Endometrial microvascular endothelial cells (primary cell): ENCODE results near the gene EIF6. TPM values are rescaled to one million over a fixed set of nuclear protein-coding genes. Genes with fewer than 3 reads are reported as not detected.

Experiments used
- in situ Hi-C: cut with HindIII; loops from 2 replicates; pipeline ENCODE4 v1.10.0; 2017; ENCODE audit warnings: low sequenced_read_pairs, low pct_unique_long_range_greater_than_20kb; ENCODE audit errors: inconsistent ontology term
- total RNA-seq: library from RNA; depleted of rRNA; stranded (reverse); fragments of >200 nt; gene quantifications from one replicate; pipeline ENCODE4 v1.2.3, GENCODE V29; 2015; ENCODE audit errors: inconsistent ontology term

The EIF6 gene
- 220 TPM for total RNA-seq

- in situ Hi-C loops = no loop called here
Observed at GRCh38 chr20:35284267-35284991, at the start of gene EIF6. Gene EIF6, minus strand, starts transcription at chr20:35284772. Its CDS starts 285 bp downstream, at chr20:35284487.

DNA sequence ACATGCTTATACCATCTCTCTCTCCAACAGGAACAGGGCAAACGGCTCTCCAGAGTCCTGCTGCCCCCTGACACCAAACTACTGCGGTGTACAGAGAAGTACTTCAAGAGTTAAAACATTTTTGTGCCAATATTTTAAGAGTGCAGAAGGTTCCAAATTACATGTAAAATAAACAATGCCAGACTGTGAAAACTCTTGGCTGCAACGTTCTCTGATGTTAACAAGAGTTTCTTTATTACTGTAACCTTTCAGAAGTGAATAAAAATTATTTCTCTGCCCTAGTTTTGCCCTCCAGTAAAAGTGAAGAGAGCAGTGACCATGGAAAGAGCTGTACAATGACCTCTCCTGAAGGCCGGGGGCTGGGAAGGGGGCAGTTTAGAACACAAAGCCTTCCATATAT, 49.0 kb upstream of the EIF6 start:
- in situ Hi-C loops = no loop called here

DNA sequence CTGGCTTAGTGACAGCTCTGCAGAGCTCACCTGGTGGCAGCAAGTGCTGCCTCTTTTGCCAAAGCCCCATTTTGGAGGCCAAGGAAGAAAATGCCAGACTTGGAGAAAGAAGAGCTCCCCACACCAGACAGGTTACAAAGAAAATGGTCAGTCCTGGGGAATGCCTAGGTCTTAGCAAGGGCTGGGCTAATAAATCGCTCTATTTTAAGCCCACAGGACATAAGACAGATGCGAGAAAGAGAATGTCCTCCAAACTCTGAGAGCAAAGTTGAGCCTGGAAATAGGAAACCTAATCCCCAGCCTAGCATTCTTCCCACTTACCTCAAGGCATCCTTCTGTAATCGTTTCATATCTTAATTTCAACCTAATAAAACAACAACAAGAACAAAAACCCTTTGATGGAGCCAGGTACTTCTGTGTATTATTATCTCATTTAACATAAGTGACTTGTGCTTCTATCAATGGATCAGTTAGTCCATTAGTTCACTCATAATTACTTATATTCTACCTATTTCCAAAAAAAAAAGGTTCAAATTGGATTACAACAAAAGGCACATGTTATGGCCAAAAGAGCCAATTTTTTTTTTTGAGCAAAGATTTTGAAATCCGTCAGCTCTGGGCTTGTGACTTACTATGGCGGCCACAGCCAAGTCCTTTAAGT, 48.1 kb upstream of the EIF6 start:
- in situ Hi-C loops = no loop called here

DNA sequence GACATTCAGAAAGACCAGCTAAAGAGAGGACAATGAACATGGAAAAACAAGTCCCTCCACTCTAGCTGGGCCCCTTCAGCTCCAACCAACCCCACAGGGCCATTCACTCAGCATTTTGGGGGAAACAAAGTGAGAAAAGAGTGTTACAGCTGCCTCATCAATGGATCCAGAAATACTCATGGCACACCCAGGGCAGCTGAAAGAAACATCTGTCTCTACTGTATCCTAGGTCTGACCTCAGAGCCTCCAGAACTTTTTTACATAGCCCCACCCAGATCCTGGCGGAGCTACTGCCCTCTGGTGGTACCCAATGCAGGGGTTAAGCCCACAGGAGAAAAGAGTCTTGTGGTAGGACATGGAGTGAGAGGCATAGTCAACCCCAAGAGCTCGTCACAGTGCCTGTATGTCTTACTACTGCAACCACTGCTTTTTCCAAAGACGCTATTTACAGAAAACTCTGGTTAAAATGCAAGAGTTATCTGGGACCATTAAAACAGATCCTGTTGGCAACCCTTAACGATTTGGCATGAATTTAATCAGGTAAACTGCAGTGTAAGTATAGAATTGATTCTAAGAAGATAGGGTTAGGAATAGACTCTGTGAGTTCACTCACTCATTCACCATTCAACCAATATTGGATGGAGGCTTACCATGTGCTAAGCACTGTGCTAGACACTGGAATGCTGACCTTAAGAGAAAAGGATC, 45.0 kb upstream of the EIF6 start:
- in situ Hi-C loops = no loop called here

- in situ Hi-C loops = no loop called here
Observed at GRCh38 chr20:35328689-35329088, 44.1 kb upstream of the EIF6 start.

DNA sequence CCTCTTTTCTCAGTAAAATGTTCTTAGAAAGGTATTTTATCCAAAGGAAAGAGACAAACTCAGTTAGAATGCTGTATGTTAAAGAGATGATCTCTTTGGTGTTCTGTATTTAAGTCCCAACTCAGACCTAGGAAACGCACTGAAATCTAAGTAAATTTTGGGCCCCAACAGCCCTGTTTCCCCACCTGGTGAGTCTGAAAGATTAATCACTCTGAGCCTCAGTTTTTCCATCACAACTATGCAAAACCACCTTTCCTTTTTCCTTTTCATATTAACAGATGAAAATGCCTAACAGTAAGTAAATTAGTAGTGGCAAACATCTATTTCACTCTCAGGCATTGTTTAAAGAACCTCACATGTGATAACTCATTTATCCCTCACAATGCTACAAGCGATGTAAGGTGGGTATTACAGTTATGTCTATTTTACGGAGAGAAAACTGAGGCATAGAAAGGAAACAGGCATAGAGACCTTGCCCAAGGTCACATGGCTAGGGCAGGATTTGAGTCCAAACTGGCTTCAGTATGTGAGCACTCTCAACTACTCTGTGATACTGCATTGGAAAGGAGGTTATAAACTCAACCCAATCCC, 43.6 kb upstream of the EIF6 start:
- in situ Hi-C loops = no loop called here

DNA sequence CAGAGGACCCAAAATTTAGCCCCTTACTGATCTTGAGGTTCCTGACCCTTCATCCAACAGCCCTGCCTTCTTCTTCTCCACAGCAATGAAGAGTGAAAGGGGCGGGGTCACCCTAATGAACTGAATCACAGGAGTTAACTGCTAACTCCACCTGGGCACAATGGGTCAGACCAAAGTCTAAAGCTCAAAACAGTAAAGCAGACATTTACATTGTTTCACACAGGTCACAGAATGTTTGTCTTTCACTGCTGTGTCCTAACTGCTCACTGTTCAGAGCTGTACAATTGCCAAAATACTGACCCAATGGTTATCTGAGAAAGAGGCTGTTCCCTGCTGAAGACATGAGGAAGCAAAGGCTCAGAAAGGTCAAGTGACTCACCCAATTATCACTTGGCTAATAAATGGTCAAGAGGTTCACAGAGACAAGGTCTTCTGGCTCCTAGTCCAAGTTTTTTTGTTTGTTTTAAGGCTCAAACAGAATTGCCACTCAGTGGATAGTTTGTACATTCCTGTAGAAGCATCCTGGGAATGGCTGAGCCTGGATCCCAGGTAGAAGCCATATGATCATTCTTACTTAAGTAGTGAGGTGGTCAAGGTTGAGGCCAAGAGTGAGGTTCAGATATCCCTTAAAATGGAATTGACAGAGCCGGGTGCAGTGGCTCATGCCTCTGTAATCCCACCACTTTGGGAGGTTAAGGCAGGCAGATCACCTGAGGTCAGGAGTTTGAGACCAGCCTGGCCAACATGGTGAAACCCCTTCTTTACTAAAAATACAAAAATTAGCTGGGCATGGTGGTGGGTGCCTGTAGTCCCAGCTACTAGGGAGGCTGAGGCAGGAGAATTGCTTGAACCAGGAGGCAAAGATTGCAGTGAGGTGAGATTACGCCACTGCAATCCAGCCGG, 42.8 kb upstream of the EIF6 start:
- in situ Hi-C loops = no loop called here

GRCh38 chr20:35326740-35327073, 42.1 kb upstream of the EIF6 start:
- in situ Hi-C loops = no loop called here

DNA sequence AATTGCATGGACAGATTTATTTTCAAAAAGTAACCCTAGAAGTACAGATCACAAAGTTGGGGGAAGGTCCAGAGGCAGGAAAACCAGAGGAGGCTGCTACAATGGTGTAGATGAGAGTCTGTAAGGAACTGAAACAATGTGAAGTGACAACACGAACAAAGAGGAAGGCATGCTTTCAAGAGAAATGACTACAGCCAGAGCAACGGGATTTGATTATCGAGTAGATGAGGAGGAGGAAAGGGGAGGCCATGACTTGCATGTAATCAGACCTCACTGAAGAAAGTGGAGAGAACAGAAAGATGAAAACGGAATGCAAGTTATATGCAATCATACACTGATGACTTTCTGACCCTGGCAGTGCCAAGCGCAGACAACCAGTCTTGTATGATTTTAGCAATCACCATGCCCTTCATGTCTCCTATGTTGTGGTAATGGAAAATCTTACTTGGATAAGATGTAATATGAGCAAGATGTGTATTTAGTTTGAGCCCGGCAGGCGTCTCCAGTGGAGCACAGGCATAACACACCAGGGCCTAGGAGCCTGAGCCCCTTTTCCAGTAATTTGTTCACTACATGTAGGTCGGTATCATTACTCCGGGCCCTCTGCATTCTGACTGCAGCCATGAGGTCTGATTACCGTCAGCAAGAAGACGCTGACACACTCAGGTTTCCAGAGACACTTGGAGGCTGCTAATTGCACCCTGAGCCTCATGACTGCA, 41.6 kb upstream of the EIF6 start:
- in situ Hi-C loops = no loop called here

GRCh38 chr20:35325401-35325800, 40.8 kb upstream of the EIF6 start:
- in situ Hi-C loops = no loop called here

GRCh38 chr20:35320396-35321126, 36.0 kb upstream of the EIF6 start:
- in situ Hi-C loops = no loop called here

DNA sequence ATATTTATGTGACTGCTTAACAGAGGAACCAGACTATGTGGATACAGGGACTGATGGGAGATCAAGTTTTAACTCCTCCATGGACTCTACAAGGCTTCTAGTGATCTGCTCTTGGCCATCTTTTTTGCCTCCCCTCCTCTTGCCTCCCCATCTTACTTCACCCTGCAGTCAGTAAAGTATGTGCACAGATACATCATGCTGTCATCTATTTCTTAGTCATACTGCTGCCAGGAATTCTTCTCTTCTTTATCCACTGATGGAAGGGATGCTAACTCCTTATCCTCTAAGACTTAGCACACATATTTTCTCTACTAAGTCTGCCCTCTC, 35.3 kb upstream of the EIF6 start:
- in situ Hi-C loops = no loop called here

- in situ Hi-C loops = no loop called here
Observed at GRCh38 chr20:35319192-35319870, 34.8 kb upstream of the EIF6 start.

DNA sequence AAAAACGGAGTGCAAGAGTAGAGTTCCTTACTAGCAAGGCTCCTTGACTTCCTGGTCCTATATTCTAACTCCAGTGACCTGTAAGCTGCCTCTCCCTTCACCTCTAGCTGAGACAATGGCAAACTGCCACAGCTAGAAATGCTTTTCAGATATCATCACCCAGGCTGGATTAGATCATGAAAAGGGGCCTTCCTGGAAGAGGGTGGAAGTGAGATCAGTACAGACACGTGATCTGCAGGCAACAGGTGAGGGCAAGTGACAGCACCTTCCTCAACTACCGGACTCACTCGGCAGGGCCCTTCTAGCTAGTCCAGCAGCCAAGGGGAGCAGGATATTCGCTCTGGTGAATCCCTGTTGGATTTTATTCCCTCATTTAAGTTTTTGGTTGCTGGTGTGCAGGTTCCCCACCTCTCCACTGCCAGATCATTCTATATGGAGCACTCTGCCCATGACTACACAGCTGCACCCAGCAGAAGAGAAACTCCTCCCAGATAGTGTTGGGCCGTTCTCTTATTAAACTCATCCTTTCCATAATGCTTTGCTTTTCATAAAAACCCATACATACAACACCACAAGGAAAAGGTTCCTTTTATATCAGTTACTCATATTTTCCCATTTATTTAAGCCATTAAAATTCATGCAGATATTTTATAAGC, 34.1 kb upstream of the EIF6 start:
- in situ Hi-C loops = no loop called here

DNA sequence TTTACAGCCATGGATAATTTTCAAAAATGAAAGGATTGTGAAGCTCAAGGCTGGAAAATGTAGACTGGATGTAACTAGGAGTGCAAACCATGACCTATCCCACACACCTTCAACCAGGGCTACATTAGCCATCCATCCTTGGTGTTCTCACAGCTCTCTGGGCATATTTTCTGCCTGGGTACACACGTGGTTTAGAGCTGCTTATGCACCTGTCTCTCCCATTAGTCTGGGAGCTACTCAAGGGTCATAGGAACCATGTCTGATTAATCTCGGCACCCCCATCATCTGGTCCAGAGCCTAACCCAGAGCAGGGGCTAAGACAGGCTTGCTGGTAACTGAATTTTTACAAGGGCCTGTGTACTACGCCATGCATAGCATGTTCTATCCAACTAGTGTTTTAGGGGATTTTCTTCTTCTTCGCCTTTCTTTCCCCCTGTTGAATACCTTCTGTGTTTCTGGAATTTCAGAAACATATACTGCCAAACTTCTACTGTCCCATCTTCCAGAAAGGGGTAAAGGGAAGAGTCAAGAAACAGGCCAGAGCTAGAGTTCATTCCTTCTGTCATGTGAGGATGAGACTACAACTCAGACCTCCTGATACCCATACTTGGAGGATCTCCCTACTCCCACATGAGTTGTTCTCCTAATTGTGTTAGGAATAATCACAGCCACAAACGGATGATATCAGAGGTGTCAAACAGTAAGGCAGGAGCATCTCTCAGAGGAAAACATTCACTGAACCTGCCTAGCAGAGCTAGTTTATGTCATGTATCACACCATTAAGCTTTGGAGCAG, 33.0 kb upstream of the EIF6 start:
- in situ Hi-C loops = no loop called here

GRCh38 chr20:35316086-35316485, 31.5 kb upstream of the EIF6 start:
- in situ Hi-C loops = no loop called here
